H1 (cell line): ENCODE results near the gene TSPOAP1.

ENCODE experiments used
- PHF8 ChIP-seq: fragments of 200-600 bp; sonication (generic); conservative IDR thresholded peaks from 2 replicates; pipeline ENCODE4 v1.7.1; 2012; ENCODE audit warnings: low read depth, mild to moderate bottlenecking, inconsistent platforms, low read length, moderate library complexity
- POLR2AphosphoS5 ChIP-seq: IDR thresholded peaks from 2 replicates; pipeline ENCODE4 v1.6.1; 2011; ENCODE audit warnings: low read depth, low read length
- RAD21 ChIP-seq, 2 experiments: IDR thresholded peaks in 1 of 2; conservative IDR thresholded peaks in 1 of 2; 2 replicates each; pipeline ENCODE4 v1.6.1; 2011; ENCODE audit warnings: low read depth in 2 of 2, low read length in 2 of 2, improper control_type of control experiment in 1 of 2, inconsistent platforms in 1 of 2, mild to moderate bottlenecking in 1 of 2, moderate library complexity in 1 of 2
- SIX5 ChIP-seq: IDR thresholded peaks from 2 replicates; pipeline ENCODE4 v1.6.1; 2011; ENCODE audit warnings: mild to moderate bottlenecking, low read depth, low read length
- TF ChIP-seq, protein P1 (sequence below), 3 experiments: IDR thresholded peaks; 1 replicate in 2 of 3; 2 replicates in 1 of 3; pipeline versions ENCODE4 v1.5.1 to v1.6.1; 2011; ENCODE audit warnings: low read length in 3 of 3, mild to moderate bottlenecking in 3 of 3, inconsistent platforms in 2 of 3, low read depth in 1 of 3, moderate library complexity in 1 of 3; ENCODE audit not compliant: insufficient read depth in 1 of 3; ENCODE audit errors: control extremely low read depth in 1 of 3
- TF ChIP-seq, protein P2 (sequence below): IDR thresholded peaks from 2 replicates; pipeline ENCODE4 v1.6.1; 2011; ENCODE audit warnings: low read length, improper control_type of control experiment
- TF ChIP-seq, protein P3 (sequence below): IDR thresholded peaks from 2 replicates; pipeline ENCODE4 v1.6.1; 2012; ENCODE audit warnings: low read length, inconsistent platforms

DNA sequence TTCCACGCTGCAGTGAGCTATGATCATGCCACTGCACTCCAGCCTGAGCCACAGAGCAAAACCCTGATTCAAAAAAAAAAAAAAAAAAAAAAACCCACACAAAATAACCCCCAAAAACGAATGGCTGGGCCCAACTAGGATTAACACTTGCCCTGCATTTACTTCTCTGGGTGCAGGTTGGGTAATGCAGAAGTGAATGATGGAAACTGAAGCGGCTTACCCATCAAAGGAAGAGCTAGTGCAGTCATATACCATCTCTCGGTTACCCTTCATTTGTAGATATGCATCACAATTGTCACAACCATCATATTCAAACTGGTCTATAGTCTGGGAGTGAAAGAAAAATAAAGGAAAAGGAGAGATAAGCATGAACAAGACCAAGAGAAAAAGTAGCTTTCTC lies 22.6 kb upstream of the TSPOAP1 start:
- TF ChIP-seq, protein P1, sequence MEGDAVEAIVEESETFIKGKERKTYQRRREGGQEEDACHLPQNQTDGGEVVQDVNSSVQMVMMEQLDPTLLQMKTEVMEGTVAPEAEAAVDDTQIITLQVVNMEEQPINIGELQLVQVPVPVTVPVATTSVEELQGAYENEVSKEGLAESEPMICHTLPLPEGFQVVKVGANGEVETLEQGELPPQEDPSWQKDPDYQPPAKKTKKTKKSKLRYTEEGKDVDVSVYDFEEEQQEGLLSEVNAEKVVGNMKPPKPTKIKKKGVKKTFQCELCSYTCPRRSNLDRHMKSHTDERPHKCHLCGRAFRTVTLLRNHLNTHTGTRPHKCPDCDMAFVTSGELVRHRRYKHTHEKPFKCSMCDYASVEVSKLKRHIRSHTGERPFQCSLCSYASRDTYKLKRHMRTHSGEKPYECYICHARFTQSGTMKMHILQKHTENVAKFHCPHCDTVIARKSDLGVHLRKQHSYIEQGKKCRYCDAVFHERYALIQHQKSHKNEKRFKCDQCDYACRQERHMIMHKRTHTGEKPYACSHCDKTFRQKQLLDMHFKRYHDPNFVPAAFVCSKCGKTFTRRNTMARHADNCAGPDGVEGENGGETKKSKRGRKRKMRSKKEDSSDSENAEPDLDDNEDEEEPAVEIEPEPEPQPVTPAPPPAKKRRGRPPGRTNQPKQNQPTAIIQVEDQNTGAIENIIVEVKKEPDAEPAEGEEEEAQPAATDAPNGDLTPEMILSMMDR (IDR thresholded peaks at IDR 0.05; ENCODE audit: control extremely low read depth in 1 of 3, insufficient read depth in 1 of 3, low read depth in 1 of 3, low read length in 3 of 3), result no peak
- no peak for TF ChIP-seq RAD21 (IDR thresholded peaks at IDR 0.05 in 1 of 2, conservative IDR thresholded peaks at IDR 0.05 in 1 of 2; ENCODE audit: low read depth in 2 of 2, low read length in 2 of 2)
- TF ChIP-seq POLR2AphosphoS5, result no peak
- TF ChIP-seq PHF8, result no peak
- TF ChIP-seq SIX5, result no peak
- TF ChIP-seq, protein P2, sequence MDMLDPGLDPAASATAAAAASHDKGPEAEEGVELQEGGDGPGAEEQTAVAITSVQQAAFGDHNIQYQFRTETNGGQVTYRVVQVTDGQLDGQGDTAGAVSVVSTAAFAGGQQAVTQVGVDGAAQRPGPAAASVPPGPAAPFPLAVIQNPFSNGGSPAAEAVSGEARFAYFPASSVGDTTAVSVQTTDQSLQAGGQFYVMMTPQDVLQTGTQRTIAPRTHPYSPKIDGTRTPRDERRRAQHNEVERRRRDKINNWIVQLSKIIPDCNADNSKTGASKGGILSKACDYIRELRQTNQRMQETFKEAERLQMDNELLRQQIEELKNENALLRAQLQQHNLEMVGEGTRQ, result no peak
- TF ChIP-seq, protein P3, sequence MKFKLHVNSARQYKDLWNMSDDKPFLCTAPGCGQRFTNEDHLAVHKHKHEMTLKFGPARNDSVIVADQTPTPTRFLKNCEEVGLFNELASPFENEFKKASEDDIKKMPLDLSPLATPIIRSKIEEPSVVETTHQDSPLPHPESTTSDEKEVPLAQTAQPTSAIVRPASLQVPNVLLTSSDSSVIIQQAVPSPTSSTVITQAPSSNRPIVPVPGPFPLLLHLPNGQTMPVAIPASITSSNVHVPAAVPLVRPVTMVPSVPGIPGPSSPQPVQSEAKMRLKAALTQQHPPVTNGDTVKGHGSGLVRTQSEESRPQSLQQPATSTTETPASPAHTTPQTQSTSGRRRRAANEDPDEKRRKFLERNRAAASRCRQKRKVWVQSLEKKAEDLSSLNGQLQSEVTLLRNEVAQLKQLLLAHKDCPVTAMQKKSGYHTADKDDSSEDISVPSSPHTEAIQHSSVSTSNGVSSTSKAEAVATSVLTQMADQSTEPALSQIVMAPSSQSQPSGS, result no peak
